GM19395 (cell line): Measurements from ENCODE around the gene PTPRK.

Experiments used
- ATAC-seq: cut with Tn5 transposase; IDR thresholded peaks from one replicate; pipeline ENCODE4 v1.9.1; 2021; ENCODE audit warnings: mild to moderate bottlenecking, moderate library complexity; ENCODE audit not compliant: unreplicated experiment

The PTPRK gene

DNA sequence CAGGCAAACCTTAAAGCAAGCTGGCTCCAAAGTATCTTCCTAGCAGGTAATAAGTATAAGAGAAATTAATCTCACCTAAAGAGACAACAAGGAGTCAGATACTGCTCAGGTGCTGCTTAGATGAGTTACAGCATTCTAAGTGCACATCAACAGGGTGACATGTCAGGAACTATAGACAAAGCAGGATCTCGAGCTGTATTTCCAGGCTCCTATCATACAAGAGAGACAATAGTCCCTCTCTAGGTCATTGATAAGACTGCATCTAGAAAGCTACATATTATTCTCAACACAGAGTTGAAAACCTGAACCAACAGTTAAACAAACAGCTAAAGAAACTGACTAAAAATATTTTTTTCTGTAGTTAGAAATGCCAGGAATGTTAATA is 3.9 kb downstream of the PTPRK start:
- ATAC-seq, result no peak

GRCh38 chr6:128515550-128516513 is 4.6 kb downstream of the PTPRK start:
- ATAC-seq, result no peak

DNA sequence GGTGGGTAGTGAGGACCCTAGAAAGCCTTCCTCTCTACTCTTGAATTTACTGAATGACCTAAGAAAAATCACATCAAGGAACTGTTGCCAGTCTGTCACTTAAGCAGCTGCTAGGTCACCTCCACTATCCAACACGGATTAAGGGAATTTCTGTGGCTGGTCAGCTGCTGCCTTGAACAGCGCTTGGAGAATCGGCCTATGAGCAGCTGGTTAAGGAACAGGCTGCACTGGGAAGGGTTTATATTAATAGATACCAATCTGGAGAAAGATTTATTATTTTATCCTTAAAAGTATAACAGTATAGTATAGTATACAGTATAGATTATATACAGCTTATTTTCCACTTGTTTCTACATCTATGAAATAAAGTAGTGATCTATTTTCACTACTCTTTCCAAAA is 6.5 kb downstream of the PTPRK start:
- no peak for ATAC-seq

GRCh38 chr6:128512296-128512695 is 8.1 kb downstream of the PTPRK start:
- no peak for ATAC-seq

DNA sequence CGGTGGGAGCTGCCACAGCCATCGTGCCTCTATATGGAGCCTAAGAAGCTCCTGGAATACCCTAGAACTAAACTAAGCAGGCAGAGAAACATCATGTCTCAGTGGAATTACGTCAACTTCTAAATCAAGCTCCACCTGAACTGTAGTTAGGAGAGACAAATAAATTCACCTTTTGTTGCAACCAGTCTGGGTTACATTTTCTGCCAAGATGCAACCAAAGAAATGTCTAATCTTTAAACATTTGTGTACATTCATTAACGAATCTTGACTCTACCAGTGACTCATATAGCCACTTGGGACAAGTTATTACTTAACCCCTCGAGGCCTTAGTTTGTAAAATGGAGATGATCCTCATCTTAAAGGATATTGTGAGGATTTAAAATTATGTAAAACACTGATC is 8.9 kb downstream of the PTPRK start:
- peak; percentile 68 for ATAC-seq

DNA sequence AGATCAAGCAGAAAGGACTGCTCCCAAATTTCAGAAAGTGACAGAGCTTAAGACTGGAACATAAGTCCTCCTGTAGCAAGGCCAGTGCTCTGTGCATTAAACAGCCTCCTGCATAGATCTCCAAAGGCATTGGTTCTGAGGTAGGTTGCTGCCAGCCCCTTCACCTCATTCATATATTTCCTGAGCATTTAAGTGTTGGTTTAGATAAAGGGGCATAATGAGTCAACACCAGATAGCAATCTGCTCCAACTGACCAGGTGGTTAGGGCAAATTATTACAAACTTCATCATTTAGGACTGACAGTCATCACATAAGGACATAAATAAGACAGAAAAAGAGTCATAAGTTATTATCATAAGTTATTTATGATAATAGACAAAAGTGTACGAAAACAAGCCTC is 10.7 kb downstream of the PTPRK start:
- no peak for ATAC-seq

DNA sequence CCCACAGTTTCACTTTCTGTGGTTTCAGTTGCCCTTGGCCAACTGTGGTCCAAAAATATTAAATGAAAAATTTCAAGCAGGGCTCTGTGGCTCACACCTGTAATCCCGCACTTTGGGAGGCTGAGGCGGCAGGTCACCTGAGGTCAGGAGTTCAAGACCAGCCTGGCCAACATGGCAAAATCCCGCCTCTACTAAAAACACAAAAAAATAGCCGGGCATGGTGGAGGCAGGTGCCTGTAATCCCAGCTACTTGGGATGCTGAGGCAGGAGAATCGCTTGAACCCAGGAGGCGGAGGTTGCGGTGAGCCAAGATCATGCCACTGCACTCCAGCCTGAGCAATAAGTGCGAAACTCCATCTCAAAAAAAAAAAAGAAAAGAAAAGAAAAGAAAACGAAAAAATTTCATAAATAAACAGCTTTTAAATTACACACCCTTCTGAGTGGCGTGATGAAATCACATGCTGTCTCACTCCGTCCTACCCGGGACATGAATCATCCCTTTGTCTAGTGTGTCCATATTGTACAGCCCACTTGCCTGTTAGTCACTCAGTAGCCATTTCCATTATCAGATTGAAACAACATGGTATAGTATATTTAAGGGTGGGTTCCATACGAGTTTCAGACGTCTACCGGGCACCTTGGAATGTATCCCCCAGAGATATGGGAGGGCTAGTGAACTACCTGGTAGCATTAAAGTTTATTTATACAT is 11.7 kb downstream of the PTPRK start:
- ATAC-seq, result no peak

DNA sequence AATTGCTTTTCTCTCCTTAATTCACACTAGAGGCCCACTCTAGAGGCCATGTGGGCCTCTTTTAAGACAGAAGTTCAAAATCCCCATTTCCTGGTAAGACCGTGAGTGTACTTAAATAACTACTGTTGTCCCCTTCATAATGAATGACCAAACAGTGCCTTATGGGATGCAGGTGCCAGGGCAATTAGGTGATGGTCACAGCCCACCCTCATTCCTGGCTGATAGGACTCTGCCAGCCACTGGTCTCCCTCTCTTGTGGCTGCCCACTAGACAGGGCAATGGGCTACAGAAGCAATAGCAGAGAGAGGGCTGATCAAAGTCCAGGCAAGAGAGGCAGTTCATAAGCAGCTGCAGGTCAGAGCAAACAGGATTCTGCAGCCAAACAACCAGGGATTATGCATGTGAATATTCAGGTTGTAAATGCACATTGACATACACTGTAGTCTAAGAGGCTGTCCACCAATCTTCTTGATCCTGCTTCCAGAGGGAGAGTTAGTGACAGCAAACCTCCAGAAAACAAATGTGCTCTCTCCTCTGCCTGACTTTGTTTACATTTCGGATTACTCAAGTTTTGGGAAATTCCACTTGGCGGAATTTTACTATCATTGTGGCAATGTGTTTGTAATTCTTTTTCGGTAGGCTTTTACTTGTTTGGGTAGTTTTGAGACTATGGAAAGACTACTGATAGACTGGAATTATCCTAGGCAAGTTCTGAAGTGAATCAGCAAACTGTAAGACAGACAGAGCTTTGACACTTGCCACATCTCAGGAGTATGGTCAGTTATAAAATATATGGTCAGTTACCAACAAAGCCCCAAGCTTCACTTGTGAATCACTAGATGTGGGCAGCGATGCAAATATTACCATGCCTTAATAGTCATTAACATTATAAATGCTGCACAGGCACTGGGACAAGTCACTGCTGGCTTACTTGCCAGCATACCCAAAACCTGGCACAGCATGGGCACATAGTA is 12.8 kb downstream of the PTPRK start:
- no peak for ATAC-seq

DNA sequence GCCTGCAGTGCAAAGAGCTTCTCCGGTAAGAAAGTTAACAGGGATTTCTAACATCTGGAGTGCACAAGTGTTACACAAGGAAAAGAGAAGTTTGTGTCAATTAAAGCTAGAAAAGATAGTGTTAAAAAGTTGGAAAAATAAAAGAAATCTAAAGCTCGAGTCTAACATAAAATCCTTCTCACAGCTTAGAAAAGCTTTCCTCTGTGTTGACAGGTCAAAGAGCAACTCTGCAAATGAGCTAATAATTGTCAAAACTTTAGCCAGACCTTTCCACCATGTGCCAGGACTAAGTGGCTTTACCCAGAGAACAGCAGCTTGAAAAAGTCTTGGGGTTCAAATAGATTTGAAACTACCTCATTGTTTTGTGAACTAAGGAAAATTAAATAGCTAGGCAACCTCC is 14.8 kb downstream of the PTPRK start:
- ATAC-seq, result no peak

DNA sequence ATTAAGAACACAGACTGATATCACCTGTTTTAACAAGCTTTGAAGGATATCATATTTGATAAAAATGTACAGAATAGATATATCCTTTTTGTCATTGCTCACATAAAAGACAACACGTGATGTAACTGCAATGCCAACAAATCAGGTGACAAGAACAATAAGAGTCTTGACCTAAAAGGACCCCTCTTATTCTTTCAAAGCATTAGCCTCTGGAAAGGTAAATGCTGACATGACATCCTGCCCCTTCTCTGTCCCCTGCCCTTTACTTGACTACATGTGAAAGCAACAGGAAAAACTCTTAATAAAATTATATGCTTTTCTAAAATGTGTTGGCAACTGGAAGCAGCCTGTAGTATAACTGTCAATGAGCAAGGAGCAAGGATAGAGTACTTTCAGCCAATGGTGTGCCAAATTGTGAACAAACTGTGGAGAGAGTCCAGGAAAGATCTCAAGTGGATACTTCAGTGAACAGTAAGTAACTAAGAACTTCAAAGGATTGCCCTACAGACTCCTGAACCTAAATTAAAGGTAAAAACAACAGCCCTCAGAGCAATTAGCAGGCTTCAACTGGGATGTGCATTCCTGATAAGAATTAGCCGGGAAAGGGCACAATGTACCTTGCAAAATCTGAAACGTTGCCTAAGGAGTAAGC is 16.3 kb downstream of the PTPRK start:
- no peak for ATAC-seq

GRCh38 chr6:128500749-128501600 is 19.4 kb downstream of the PTPRK start:
- ATAC-seq, result no peak

- ATAC-seq, result no peak
Observed at GRCh38 chr6:128500014-128500413, 20.4 kb downstream of the PTPRK start.

DNA sequence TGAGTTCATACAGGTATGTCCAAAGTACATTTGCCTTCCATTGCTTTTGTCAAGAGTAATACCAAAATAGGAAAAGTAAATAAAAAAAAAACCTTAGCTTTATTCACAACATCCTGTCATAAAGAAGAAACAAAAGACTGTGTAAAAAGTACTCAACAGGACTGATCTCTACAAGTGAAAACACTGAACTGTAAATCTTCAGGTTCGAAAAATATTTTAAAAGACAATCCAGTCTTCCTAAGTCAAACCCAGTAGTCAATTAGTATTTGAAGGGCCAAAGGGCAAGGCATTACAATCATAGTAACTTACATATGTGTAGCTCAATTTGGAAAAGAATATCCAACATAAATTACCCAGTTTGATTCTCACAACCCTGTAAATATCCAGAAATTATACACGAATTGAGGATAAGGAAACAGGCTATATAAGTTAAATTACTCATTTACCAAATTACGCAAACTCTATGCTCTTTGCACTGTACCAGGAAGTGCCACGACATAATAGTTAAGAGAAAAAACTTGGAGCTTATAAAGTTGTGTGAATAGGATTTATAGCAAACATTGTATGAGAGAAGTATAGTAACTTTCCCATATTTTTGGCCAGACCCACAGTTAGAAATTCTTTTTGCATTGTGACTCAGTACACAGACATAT is 21.2 kb downstream of the PTPRK start:
- no peak for ATAC-seq

DNA sequence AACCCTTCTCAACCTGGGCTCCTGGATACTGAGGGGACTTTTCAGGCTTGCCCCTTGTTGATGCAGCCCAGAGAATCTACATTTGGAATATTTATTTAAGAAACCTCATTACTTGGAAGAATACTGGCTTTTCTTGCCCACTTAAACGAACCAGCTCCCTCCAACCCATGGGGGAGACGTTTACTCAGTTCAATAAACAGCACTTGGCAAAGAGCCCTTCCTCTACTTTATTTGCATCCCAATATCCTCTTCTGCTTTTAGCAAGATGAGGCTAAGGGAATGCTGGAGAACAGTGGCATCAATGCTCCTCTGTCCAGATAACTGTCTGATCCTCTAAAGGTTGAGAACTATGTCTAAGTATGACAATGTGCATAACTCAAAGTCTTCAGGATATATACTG is 22.2 kb downstream of the PTPRK start:
- no peak for ATAC-seq

DNA sequence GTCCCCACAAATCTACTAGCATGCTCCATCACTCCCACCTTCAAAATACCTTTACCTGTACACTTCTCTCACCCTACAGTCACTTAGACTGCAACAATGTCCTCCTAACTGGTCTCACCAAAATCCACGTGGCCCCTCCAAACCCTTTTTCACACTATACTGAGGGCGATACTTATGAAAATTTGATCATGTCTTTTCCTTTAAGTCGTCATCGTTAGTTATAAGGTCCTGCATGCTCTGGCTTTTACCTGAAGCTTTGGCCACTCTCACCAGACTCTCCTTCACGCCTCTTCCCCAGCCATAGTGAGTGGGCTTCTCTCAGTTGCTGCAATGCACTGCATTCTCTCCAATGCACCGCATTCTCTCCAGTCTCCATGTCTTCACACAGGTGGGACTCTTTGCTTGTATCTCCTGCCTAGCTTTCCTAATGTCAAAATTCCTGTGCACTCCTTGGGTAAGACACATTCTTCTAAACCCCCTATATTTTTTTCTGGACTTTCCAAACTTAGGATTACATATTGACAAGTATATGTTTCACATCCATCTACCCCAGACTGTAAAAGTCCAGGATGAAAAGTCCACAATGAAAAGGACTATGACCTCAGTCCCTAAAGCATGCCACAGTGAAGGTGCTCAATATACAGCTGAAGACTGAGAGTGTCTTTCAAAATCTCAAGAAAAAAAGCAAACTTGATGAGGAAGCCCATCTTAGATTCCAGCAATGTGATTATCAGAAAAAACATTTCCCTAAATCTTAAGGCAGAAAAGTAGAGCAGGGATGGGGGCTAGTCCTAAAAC is 24.7 kb downstream of the PTPRK start:
- no peak for ATAC-seq

GRCh38 chr6:128494440-128494839 is 26.0 kb downstream of the PTPRK start:
- ATAC-seq, result no peak

DNA sequence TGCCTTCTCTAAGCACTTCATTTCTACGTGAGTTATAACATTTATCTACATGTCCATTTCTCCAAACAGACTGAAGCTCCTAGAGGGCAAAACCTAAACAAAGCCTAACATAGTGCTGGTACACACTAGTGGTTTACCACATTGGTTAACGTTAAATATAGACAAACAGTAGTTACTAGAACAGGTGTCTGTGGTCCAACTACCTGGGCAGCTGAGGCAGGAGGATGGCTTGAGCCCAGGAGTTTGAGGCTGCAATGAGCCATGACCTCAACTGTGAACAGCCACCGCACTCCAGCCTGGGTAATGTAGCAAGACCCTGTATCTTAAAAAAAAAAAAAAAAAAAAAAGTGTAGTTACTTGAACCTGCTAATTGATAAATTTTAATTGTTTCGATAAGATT is 26.5 kb downstream of the PTPRK start:
- ATAC-seq, result peak; percentile 45

DNA sequence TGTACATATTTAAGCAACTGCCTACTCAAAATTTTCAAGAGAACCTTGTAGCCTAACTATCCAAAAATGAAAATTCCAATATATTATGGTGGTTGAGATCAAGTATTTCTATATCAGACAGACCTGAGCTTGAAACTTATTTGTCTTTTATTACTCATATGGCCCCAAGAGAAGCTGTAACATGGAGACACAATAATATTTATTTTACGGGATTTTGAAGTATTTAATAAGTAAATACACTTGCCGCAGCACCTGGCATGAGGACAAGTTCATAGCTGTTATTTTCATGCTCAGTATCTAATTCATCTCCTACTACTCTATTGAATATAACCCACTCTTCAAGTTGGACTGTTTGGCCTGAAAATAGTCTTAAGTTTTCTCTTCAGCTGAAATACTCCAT is 28.0 kb downstream of the PTPRK start:
- no peak for ATAC-seq
